ENCODE measurements around the gene SLCO3A1.

SLCO3A1 gene

DNA sequence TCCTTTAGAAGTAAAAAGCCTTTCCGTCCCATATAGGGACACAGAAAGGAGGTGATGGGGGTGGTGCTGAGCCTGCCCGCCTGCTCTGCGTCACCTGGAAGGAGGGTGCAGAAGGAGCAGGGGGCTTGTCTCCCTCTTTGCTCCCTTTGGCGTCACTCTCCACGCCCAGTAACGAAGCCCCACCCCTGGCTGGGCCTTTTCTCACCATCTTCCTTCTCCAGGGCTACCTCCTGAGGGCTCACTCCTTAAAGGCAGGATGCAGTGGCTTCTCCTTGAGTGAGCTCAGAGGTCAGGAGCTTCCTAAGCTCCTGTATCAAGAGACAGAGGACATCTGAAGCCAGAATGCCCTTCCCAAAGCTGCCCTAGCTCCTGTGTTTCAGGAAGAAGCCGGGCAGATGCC is 31.5 kb downstream of the SLCO3A1 start:
- no peak for DNase-seq

- no peak for DNase-seq
Observed at GRCh38 chr15:91885714-91886270, 32.3 kb downstream of the SLCO3A1 start.

DNA sequence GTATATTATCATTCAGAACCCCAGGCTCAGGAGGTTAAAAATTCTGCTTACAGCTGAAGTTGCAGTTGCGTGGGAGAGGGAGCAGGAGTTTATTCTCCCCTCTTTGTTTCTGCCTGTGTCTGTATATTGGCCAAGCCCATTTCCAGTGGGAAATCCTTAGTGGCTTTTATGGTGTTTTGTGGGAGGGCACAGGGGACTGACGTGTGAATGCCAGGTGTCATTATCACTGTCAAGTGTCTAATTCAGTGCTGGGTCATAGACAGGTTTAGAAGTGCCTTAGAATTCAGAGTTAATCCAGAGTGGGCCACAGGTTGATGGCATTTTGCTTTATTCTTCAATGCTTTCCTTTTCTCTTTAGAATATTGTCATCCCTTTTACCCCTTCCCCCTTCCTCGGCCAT is 33.4 kb downstream of the SLCO3A1 start:
- DNase-seq = no peak

GRCh38 chr15:91887321-91887720 is 33.8 kb downstream of the SLCO3A1 start:
- no peak for DNase-seq

DNA sequence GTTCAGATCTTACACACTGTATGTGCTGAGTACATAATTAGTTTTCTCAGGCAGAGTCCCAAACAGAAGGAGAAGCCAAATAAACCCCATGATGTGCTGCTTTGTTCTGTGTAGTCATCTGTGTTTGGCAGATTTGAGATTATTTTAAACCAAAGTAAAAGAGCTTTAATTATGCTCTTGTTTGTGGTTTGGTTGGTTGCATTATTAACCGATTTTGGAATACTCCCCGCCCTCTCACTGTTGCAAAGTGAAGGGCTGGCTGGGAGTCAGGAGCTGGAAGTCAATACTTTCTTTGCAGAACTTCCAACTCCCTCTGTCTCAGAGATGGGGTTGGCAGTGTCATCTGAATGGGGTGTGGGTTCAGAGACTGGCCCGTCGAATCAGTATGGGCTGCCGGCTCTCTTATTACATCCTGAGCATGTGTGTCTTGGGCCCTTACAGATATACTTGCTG is 34.4 kb downstream of the SLCO3A1 start:
- DNase-seq = no peak

- no peak for DNase-seq
Observed at GRCh38 chr15:91889111-91889815, 35.8 kb downstream of the SLCO3A1 start.

DNA sequence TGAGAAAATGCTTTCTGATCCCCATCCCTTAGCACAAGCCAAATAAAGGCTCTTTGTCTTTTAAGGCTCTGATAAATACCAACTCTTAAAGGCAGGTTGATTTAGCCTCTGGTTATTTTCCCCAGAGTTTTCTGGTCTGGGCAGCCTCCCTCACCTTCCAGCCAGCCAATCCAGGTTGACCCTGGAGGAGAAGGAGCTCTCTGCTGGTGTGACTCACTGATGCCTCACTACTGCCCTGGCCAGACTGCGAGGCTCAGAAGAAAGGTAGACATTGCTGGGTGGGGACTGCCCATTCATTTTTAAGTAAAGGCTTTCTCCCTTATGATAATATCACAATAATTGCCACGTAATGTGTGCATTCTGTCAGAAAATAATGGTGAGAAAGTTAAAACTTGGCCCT is 37.1 kb downstream of the SLCO3A1 start:
- DNase-seq = no peak

DNA sequence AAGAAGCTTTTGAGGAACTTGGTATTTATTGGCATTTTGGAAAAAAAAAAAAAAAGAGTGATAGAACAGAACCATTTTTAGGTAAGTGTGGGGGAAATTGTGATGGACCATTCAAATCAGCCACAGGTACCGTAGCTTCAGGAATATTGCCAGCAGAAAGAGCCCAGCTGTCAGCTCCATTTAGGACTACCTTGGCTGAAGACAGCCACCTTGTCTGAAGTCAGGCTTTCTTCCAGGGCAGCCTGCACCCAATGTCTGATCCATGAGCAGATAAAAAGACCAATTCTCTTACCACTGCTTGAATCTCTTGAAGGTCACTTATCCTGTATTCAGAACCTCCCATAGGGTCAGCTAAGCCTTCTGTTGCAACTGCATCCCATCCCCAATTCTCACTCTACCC is 37.6 kb downstream of the SLCO3A1 start:
- no peak for DNase-seq

DNA sequence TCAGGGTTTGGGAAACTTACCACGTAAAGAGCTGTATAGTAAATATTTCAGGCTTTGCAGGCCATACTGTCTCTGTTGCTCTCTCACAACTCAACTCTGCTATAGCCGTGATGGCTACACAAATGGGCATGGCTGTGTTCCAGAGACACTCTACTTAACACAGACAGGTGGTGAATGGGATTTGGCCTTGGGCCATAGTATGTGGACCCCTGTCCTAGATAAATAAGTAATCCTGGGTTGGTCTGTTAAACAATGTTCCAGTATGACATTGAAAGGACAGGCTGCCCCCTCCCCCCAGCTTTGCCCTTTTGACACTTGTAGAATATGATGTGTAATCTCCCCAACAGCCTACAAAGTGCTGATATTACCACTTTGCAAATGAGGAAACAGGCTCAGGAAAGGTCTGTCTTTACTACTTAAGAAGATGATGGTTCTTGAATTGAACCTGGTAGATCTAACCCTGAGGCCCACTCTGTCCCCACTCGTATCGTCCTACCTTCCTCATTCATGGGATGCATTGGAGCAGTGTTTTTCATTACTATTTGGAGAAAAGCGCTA is 38.4 kb downstream of the SLCO3A1 start:
- DNase-seq = no peak

DNA sequence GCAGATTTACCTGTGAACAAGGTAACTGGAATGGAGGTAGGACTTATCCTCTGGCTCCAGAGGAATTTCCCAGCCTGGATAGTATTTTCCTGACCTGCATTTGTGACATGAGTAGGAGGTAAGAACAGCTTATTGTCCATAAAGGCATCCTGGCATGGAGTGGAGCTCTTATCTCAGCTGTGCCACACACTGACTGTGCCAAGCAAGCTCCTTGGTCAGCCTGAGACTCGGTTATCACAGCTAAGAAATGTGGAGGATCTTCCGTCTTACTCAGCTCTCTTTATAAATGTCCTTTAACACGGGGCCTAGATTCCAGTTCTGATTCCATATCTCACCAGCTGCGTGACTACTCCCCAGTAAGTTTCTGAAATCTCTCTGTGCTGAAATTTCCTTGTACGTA is 38.9 kb downstream of the SLCO3A1 start:
- no peak for DNase-seq

DNA sequence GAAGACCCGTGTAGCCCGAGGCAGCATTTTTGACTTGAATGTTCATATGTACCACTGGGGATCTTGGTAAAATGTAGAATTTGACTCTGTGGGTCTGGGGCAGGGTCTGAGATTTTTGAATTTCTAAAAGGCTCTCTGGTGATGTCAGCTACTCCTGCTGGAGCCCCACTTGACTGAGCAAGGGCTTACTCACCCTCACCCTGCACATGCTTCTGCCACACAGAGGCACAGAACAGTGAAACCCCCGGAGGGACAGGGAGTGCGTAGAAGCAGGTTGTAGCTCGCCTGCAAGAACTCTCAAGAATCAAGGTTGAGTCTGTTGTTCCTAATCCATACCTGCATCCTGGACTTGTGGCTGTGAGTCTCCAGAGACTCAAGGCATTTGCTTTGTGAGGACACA is 41.1 kb downstream of the SLCO3A1 start:
- no peak for DNase-seq

DNA sequence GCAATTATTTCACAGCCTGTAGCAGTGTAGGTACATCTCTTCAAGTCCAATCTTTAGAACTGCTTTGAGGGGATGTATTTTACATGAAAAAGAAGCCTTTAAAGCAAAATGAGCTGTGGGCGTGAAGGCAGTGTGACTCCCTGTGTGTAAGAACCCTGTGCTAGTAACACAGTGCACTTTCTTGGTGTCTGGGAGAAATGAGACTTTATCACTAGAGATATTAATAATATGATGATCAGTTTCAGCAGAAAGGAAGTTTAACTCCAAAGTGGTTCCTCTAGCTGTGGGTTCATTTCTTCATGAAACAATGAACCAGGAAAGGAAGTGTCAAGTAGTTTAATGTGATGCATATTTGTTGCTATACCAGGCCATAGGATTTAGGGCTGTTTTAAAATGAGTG is 41.5 kb downstream of the SLCO3A1 start:
- no peak for DNase-seq

DNA sequence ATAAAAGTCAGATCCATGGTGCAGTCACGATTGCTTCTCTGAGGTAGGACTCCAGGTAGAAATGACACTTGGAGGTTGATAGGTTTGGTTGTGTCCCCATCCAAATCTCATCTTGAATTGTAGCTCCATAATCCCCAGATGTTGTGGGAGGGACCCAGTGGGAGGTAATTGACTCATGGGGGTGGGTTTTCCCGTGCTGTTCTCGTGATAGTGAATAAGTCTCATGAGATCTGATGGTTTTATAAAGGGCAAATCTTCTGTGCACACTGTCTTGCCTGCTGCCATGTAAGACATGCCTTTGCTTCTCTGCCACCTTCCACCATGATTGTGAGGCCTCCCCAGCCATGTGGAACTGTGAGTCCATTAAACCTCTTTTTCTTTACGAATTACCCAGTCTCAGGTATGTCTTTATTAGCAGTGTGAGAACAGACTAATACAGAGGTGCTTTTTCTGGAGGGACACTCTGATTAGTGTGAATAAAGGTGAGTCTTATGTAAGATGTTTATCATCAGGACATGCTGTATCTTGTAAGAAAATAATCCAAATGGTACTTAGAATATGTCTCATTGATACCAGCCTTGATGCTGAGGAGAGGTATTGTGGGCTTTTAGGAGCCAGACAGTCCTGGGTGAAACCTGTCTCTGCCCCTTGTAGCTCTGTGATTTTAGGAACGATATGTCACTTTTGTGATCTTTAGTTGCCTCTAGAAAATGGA is 43.0 kb downstream of the SLCO3A1 start:
- DNase-seq = no peak

GRCh38 chr15:91897585-91898372 is 44.3 kb downstream of the SLCO3A1 start:
- DNase-seq = no peak

DNA sequence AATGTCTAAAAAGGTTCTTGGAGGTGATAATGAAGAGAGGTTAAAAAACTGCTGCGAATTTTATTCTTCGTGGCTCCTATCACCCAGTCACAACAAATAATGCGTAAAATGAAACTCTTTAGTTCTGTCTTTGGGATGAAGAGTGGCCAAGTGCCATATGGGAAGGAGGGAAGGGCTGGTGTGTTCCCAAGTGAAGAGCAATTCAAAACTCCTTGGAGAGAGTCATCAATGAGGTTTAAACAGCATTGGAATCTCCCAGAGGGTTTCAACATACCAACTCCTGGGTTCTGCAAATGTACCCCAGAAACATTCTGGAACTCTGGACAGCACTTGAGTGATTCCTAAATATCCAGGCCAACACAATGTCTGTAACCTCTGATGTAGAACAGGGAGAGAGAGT is 45.3 kb downstream of the SLCO3A1 start:
- no peak for DNase-seq

DNA sequence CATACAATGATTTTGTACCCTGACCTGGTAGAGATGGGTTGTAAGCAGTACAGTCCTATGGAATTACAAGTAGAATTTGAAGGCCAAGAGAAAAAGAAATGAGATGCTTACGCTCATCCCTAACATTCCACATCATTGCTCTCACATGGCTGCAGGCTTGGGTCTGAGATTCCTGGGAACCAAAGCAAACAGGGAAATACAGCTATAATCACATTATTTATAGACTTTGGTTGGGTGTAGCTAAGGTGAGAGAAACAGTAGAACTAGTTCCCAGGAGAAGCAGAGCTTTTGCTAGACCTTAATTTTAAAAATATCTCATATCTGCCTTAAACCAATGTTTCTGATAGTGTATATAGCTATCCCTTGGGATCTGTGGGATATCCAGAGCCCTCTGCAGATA is 51.4 kb downstream of the SLCO3A1 start:
- no peak for DNase-seq

GRCh38 chr15:91908391-91908790 is 54.9 kb downstream of the SLCO3A1 start:
- DNase-seq = no peak

DNA sequence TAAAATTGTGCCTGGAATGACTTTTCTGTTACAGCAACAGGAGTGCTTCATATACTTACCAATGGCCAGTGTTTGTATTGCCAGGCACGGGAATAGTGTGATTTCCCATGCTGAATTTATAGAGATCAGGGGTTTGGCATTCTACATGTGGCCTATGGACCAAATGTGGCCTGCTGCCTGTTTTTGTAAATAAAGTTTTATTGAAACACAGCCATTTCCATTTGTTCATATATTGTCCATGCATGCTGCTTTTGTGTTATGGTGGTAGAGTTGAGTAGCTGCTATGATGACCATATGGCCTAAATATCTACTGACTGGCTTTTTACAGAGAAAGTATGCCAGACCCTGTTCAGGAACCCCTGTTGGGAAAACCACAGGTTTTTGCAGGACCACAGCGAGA is 55.6 kb downstream of the SLCO3A1 start:
- no peak for DNase-seq

DNA sequence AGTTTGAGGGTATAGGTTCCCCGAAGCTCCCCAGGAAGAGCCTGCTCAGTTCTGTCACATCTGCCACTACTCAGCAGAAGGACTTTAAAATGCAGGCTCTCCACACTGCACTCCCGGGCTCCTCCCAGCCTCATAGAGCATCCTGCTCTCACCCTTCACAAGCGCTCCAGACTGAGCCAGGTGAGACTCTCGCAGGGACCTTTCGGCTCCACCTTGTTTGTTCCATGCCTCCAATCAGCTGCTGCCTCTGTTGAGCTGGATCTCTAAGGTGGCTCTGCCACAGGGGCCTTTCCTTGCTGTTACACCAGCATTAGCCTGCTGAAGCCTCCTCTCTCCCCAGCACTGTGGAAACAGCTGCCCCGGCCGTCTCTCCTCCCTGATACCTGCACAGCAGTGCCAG is 56.1 kb downstream of the SLCO3A1 start:
- no peak for DNase-seq

DNA sequence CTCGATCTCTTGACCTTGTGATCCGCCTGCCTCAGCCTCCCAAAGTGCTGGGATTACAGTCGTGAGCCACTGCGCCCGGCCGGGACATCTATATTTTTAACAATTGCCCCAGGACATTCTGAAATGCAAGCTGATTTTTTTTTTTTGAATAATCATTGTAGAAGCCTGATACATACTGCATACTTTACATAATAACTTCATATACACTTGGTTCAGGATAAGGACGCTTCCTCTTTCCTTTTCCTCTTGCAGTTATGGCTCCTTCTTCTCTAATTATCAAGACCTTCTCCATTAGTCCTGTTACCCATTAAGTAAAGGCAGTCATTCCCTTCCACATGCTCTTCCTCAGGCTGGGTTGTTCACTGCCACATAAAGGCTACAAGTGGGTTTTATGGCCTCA is 58.3 kb downstream of the SLCO3A1 start:
- DNase-seq = no peak

DNA sequence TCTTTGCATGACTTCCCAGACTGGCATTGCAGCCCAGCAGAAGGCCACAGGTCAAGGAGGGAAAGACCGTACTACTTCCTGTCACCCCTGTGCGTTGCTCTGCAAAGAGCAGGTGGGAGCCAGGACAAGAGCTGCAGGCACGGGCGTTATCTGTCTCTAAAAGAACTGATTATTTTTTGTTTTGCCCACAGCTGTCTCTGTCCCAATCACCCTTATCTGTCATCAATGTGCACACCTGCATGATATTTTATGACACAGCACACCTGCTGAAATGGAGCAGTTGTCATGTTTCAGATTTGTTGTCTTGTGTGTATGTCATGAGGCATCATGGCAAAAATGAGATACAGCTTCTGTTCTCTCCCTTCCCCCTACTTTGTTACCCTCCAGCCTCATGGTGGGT is 58.8 kb downstream of the SLCO3A1 start:
- DNase-seq = no peak

- DNase-seq = no peak
Observed at GRCh38 chr15:91913560-91913959, 60.1 kb downstream of the SLCO3A1 start.

GRCh38 chr15:91915576-91915975 is 62.1 kb downstream of the SLCO3A1 start:
- no peak for DNase-seq
